ENCODE results near the gene MYO5B. TPM values are rescaled to one million over a fixed set of nuclear protein-coding genes. Genes with fewer than 3 reads are reported as not detected.

Gene MYO5B
- total RNA-seq, 1 experiment from 2014 or later: 32.1 TPM

DNA sequence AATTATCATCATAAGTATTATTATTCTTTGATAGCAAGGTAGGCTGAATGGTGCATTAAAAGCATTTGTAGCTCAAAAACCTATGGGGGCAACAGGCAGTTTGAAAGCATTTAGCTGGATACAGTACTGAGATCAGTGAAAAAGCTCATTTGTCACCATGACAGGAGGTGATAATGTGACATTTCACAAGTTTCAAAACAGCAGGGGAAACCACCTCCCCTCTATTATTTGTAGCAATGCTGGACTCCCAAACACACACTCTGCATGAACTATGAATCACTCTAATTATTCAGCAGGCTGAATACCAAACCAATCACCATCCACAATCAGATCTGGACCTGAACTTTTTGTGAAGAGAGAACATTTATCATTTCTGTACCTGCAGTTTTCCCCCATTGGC lies 63.4 kb downstream of the MYO5B start:
- ATAC-seq: no peak
- TF ChIP-seq SP1 (IDR thresholded peaks at IDR 0.05; ENCODE audit: low read depth) (no peak), SIN3A (IDR thresholded peaks at IDR 0.05; ENCODE audit: low read depth) (no peak), EGR1 (IDR thresholded peaks at IDR 0.05; ENCODE audit: low read depth) (no peak), EZH2 (IDR thresholded peaks at IDR 0.05) (no peak), SRF (IDR thresholded peaks at IDR 0.05; ENCODE audit: low read depth) (no peak), REST (IDR thresholded peaks at IDR 0.05; ENCODE audit: low read depth) (no peak), CEBPB (IDR thresholded peaks at IDR 0.05; ENCODE audit: low read depth) (no peak), FOSL1 (IDR thresholded peaks at IDR 0.05; ENCODE audit: low read depth) (no peak), ATF3 (IDR thresholded peaks at IDR 0.05) (no peak), JUND (IDR thresholded peaks at IDR 0.05) (no peak), CBX3 (IDR thresholded peaks at IDR 0.05; ENCODE audit: low read depth) (no peak), EZH2phosphoT487 (IDR thresholded peaks at IDR 0.05; ENCODE audit: borderline replicate concordance) (no peak), RAD21 (IDR thresholded peaks at IDR 0.05; ENCODE audit: low read depth) (no peak), TCF7L2 (IDR thresholded peaks at IDR 0.05; ENCODE audit: borderline replicate concordance, extremely low read depth, insufficient read depth, insufficient read length) (no peak), POLR2AphosphoS5 (IDR thresholded peaks at IDR 0.05; ENCODE audit: low read depth, low read length) (no peak), ZNF274 (IDR thresholded peaks at IDR 0.05; ENCODE audit: low read depth, low read length) (no peak), CTCF (IDR thresholded peaks at IDR 0.05 in 2 of 3, conservative IDR thresholded peaks at IDR 0.05 in 1 of 3; ENCODE audit: borderline replicate concordance in 1 of 3, insufficient read depth in 1 of 3, low read depth in 2 of 3, low read length in 2 of 3) (no peak)
- TF ChIP-seq, protein P1, sequence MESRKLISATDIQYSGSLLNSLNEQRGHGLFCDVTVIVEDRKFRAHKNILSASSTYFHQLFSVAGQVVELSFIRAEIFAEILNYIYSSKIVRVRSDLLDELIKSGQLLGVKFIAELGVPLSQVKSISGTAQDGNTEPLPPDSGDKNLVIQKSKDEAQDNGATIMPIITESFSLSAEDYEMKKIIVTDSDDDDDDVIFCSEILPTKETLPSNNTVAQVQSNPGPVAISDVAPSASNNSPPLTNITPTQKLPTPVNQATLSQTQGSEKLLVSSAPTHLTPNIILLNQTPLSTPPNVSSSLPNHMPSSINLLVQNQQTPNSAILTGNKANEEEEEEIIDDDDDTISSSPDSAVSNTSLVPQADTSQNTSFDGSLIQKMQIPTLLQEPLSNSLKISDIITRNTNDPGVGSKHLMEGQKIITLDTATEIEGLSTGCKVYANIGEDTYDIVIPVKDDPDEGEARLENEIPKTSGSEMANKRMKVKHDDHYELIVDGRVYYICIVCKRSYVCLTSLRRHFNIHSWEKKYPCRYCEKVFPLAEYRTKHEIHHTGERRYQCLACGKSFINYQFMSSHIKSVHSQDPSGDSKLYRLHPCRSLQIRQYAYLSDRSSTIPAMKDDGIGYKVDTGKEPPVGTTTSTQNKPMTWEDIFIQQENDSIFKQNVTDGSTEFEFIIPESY (IDR thresholded peaks at IDR 0.05; ENCODE audit: extremely low read depth, insufficient replicate concordance, low read length): no peak
- H3K9ac ChIP-seq (ENCODE audit: low read length): no peak overlapping the region
- no TSS peak for BruUV-seq (replicated peaks)
- H3K4me3 ChIP-seq (replicated peaks in 1 of 2; ENCODE audit: low read depth in 1 of 2, low read length in 2 of 2): no peak overlapping the region
- H4K20me1 ChIP-seq (ENCODE audit: insufficient read depth): no peaks in the 10 kb centered on the region
- no peak overlapping the region for H3K27ac ChIP-seq (ENCODE audit: low read depth, low read length)
- DNase-seq (ENCODE audit: low read depth, low spot score): no peak
- H3K4me1 ChIP-seq (ENCODE audit: control insufficient read depth in 1 of 2, insufficient read depth in 2 of 2, low read length in 2 of 2): peaks cover 0 to 16% of the 10 kb centered on the region in 2 experiments; a peak in 3 of 4 replicates
- no peaks in the 10 kb centered on the region; the same call in 1 of the 2 replicates for H3K27me3 ChIP-seq (ENCODE audit: insufficient read depth, low read length)
- H3K79me2 ChIP-seq (ENCODE audit: insufficient read depth, low read length): no peaks in the 10 kb centered on the region
- ChIA-PET RAD21 (ENCODE audit: low non-redundant PET in 1 of 2, low total read pairs in 2 of 2, uncharacterized antibody in 2 of 2, unreplicated experiment in 2 of 2) (no interaction called here), CTCF (no interaction called here), POLR2A (no interaction called here)
- no peaks in the 10 kb centered on the region for H3K36me3 ChIP-seq (ENCODE audit: control insufficient read depth in 1 of 2, insufficient read depth in 2 of 2, low read length in 2 of 2)
- no peaks in the 10 kb centered on the region for H3K9me2 ChIP-seq (ENCODE audit: insufficient read depth)
- no peak overlapping the region for H3K4me2 ChIP-seq (ENCODE audit: low read length)
- no peak overlapping the region for H2AFZ ChIP-seq (ENCODE audit: low read depth, low read length, poor library complexity, severe bottlenecking)
- no peaks in the 10 kb centered on the region for H3K9me3 ChIP-seq (ENCODE audit: control insufficient read depth in 1 of 2, insufficient read depth in 1 of 2, low read depth in 1 of 2, low read length in 2 of 2)
- intact Hi-C loops (cut with micrococcal nuclease): no loop called here
